GM12864 (cell line): Measurements from ENCODE around the gene NRCAM.

Experiments used
- DNase-seq: peaks from one replicate; pipeline ENCODE4 v3.0.0-alpha.2; 2011; ENCODE audit warnings: low read depth
- H3K4me3 ChIP-seq: 2 replicates; pipeline ENCODE4 v1.5.1; 2011; ENCODE audit warnings: mild to moderate bottlenecking, low read depth, low read length, control low read depth
- CTCF ChIP-seq: IDR thresholded peaks from 2 replicates; pipeline ENCODE4 v1.5.1; 2011; ENCODE audit warnings: low read depth, mild to moderate bottlenecking, moderate library complexity, low read length, control low read depth, inconsistent platforms; ENCODE audit errors: missing control alignments

Gene NRCAM

GRCh38 chr7:108129018-108129965, 326.9 kb downstream of the NRCAM start:
- no peak for TF ChIP-seq CTCF
- DNase-seq = no peak
- H3K4me3 ChIP-seq = no peak overlapping the region

GRCh38 chr7:108128514-108128913, 327.7 kb downstream of the NRCAM start:
- DNase-seq = no peak
- TF ChIP-seq CTCF = no peak
- no peak overlapping the region for H3K4me3 ChIP-seq

- DNase-seq = no peak
- no peak for TF ChIP-seq CTCF
- H3K4me3 ChIP-seq = no peak overlapping the region
These were observed 328.8 kb downstream of the NRCAM start for GRCh38 chr7:108127461-108127860.

GRCh38 chr7:108124820-108125219, 331.4 kb downstream of the NRCAM start:
- TF ChIP-seq CTCF = no peak
- DNase-seq = no peak
- no peak overlapping the region for H3K4me3 ChIP-seq

- no peak for DNase-seq
- H3K4me3 ChIP-seq = no peak overlapping the region
- no peak for TF ChIP-seq CTCF
These were observed 334.1 kb downstream of the NRCAM start for GRCh38 chr7:108122181-108122580.

GRCh38 chr7:108120933-108121332, 335.3 kb downstream of the NRCAM start:
- no peak overlapping the region for H3K4me3 ChIP-seq
- no peak for DNase-seq
- no peak for TF ChIP-seq CTCF

- no peak for DNase-seq
- H3K4me3 ChIP-seq = no peak overlapping the region
- TF ChIP-seq CTCF = no peak
These were observed 336.0 kb downstream of the NRCAM start for GRCh38 chr7:108120196-108120595.
